Measurements from ENCODE around the gene LBX2.
"Not testable (repeated sequence)": the region's sequence is repeated elsewhere in the genome, so short reads cannot be mapped to it uniquely, and the experiment has no call there.

The LBX2 gene

GRCh38 chr2:74504591-74504990 lies 5.2 kb upstream of the LBX2 start:
- no peak for DNase-seq (ENCODE audit: low read depth in 2 of 2)

GRCh38 chr2:74503506-74504475 lies 4.4 kb upstream of the LBX2 start:
- DNase-seq (ENCODE audit: low read depth in 2 of 2): no peak

GRCh38 chr2:74502720-74503505 lies 3.5 kb upstream of the LBX2 start:
- DNase-seq (ENCODE audit: low read depth in 2 of 2): no peak

- no peak for DNase-seq (ENCODE audit: low read depth in 2 of 2)
These were observed 2.8 kb upstream of the LBX2 start for GRCh38 chr2:74502147-74502719.

GRCh38 chr2:74501335-74502071 lies 2.1 kb upstream of the LBX2 start:
- no peak for DNase-seq (ENCODE audit: low read depth in 2 of 2)

- no peak for DNase-seq (ENCODE audit: low read depth in 2 of 2)
These were observed 1.2 kb upstream of the LBX2 start for GRCh38 chr2:74500578-74500946.

- DNase-seq (ENCODE audit: low read depth in 2 of 2): no peak
These were observed 656 bp upstream of the LBX2 start for GRCh38 chr2:74499940-74500577.

- DNase-seq (ENCODE audit: low read depth in 2 of 2): no peak
These were observed 720 bp downstream of the LBX2 start for GRCh38 chr2:74498500-74499266.

GRCh38 chr2:74497777-74498499 lies 1.5 kb downstream of the LBX2 start:
- DNase-seq (ENCODE audit: low read depth in 2 of 2): no peak

GRCh38 chr2:74496997-74497776 lies 2.2 kb downstream of the LBX2 start:
- no peak for DNase-seq (ENCODE audit: low read depth in 2 of 2)

GRCh38 chr2:74495440-74495839 lies 4.0 kb downstream of the LBX2 start:
- DNase-seq (ENCODE audit: low read depth in 2 of 2): no peak

- DNase-seq (ENCODE audit: low read depth in 2 of 2): no peak
These were observed 5.9 kb downstream of the LBX2 start for GRCh38 chr2:74493546-74493945.

GRCh38 chr2:74491648-74492544 lies 7.5 kb downstream of the LBX2 start:
- DNase-seq (ENCODE audit: low read depth in 2 of 2): no peak

GRCh38 chr2:74489906-74490305 lies 9.5 kb downstream of the LBX2 start:
- DNase-seq (ENCODE audit: low read depth in 2 of 2): no peak

- DNase-seq (ENCODE audit: low read depth in 2 of 2): no peak
These were observed 10.5 kb downstream of the LBX2 start for GRCh38 chr2:74488643-74489481.

GRCh38 chr2:74486141-74486540 lies 13.3 kb downstream of the LBX2 start:
- no peak for DNase-seq (ENCODE audit: low read depth in 2 of 2)

- DNase-seq (ENCODE audit: low read depth in 2 of 2): not testable (repeated sequence)
These were observed 15.7 kb downstream of the LBX2 start for GRCh38 chr2:74483675-74484164.

Measured in stimulated activated CD4-positive, alpha-beta T cell treated with anti-CD3 and anti-CD28 coated beads, Interleukin-1b, Interleukin-23, amount 100 ng/mL, for 4 hours (primary cell).